AG09319 (cell line): ENCODE measurements around the gene EFCAB13.
"Not testable (repeated sequence)": the region's sequence is repeated elsewhere in the genome, so short reads cannot be mapped to it uniquely, and the experiment has no call there.

ENCODE experiments used
- DNase-seq: peaks from one replicate; pipeline ENCODE4 v3.0.0-alpha.2; 2010; ENCODE audit warnings: low read depth; ENCODE audit errors: extremely low read depth
- CTCF ChIP-seq: IDR thresholded peaks from 2 replicates; pipeline ENCODE4 v1.5.1; 2011; ENCODE audit warnings: low read depth, mild to moderate bottlenecking, inconsistent platforms, low read length, moderate library complexity

Gene EFCAB13

GRCh38 chr17:47335101-47335936 is 11.6 kb downstream of the EFCAB13 start:
- DNase-seq, result no peak
- TF ChIP-seq CTCF, result no peak

GRCh38 chr17:47338026-47338425 is 14.3 kb downstream of the EFCAB13 start:
- no peak for TF ChIP-seq CTCF
- DNase-seq, result no peak

- TF ChIP-seq CTCF, result no peak
- DNase-seq, result no peak
These were observed 29.1 kb downstream of the EFCAB13 start for GRCh38 chr17:47352848-47353247.

GRCh38 chr17:47358652-47359051 is 34.9 kb downstream of the EFCAB13 start:
- DNase-seq, result no peak
- no peak for TF ChIP-seq CTCF

GRCh38 chr17:47363171-47363570 is 39.4 kb downstream of the EFCAB13 start:
- no peak for TF ChIP-seq CTCF
- DNase-seq, result no peak

GRCh38 chr17:47367257-47367656 is 43.5 kb downstream of the EFCAB13 start:
- DNase-seq, result no peak
- no peak for TF ChIP-seq CTCF

- no peak for TF ChIP-seq CTCF
- DNase-seq, result no peak
These were observed 44.5 kb downstream of the EFCAB13 start for GRCh38 chr17:47368262-47368661.

GRCh38 chr17:47370899-47371298 is 47.1 kb downstream of the EFCAB13 start:
- DNase-seq, result not testable (repeated sequence)
